Measurements from ENCODE around the gene TPMT. TPM values are rescaled to one million over a fixed set of nuclear protein-coding genes. Genes with fewer than 3 reads are reported as not detected.

The TPMT gene
- total RNA-seq, 4 donors from 2014 or later = 4.6 to 12.2 (median 6.4) TPM

DNA sequence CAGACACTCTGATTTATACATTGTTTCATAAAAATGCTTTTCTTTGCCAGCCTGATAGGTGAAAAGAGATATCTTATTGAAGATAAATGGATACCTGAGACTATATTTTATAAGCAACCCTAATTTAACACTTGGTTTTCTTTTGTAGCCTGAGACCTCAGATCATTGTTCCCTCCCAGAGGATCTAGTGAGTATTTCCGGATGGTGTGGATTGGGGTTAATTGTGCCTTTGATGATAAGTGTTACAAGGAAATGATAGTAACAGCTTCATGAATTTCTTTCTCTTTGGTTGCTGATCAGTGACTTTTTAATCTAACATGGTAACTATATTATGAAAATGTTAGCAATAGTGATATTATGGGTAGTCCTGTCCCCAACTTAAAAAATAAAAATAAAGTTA, 30.7 kb upstream of the TPMT start:
- no peak for TF ChIP-seq CTCF (IDR thresholded peaks at IDR 0.05; ENCODE audit: low read depth)

GRCh38 chr6:18183766-18184165, 28.9 kb upstream of the TPMT start:
- TF ChIP-seq CTCF (IDR thresholded peaks at IDR 0.05; ENCODE audit: low read depth) = no peak

GRCh38 chr6:18182568-18182967, 27.7 kb upstream of the TPMT start:
- no peak for TF ChIP-seq CTCF (IDR thresholded peaks at IDR 0.05; ENCODE audit: low read depth)

GRCh38 chr6:18179770-18180356, 25.0 kb upstream of the TPMT start:
- TF ChIP-seq CTCF (IDR thresholded peaks at IDR 0.05; ENCODE audit: low read depth) = no peak

DNA sequence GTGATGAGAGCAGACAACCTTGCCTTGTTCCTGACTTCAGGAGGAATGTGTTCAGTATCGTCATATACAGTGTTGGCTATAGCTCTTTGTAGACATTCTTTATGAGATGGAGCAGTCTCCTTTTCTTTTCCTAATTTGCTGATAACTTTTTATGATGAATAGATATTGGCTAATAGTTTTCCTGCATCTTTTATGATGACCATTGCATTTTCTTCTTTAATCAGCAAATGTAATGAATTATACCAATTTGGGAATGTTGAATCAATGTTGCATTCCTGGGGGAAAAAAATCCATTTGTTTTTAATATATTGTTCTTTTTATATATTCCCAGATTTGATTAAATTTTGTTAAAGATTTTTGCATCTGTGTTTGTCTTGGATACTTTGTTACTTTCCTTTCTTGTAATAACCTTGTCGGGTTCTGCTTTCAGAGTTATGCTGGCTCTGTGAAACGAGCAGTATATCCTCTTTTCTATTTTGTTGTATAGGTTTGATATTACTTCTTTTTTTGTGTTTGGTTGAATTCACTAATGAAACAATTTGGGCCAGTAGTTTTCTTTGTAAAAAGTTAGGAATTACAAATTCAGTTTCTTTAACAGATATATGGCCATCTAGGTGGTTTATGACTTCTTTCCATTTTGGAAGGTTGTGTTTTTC, 24.2 kb upstream of the TPMT start:
- TF ChIP-seq CTCF (IDR thresholded peaks at IDR 0.05; ENCODE audit: low read depth) = no peak

DNA sequence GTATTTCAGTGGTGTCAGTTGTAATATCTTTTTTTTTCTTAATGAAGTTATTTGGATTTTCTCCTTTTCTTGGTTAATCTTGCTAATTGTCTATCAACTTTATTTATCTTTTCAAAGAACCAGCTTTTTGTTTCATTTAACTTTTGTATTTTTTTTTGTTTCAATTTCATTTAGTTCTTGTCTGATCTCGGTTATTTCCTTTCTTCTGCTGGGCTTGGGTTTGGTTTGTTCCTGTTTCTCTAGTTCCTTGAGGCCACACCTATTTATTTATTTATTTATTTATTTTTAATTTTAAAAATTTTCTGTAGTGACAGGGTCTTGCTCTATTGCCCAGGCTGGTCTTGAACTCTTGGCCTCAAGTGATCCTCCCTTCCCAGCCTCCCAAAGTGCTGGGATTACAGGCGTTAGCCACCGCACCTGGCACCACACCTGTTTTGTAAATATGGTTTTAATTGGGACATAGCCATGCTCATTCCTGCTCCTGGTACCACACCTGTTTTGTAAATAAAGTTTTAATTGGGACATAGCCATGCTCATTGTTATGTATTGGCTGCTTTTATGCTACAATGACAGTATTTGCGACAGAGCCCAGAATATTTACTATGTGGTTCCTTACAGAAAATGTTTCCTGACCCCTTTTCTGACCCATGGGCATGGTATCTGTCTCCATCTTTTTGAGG, 22.5 kb upstream of the TPMT start:
- TF ChIP-seq CTCF (IDR thresholded peaks at IDR 0.05; ENCODE audit: low read depth) = no peak

DNA sequence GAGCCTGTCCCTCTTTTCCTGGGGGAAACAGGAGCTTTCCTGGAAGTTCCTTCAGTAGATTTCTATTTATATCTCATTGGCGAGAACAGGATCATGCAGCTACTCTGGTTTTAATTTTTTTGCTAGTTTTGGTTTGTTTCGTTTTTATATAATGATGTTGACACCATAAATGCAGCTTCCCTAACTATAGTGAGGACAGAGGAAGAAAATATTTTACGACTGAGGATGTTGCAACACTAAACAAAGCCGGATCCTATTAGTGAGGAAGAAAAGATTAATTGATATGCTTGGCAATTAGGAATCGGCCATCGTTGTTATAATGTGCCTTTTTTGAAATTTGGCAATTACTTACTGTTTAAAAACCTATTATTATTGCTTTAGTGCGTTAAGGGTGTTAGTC, 17.0 kb upstream of the TPMT start:
- TF ChIP-seq CTCF (IDR thresholded peaks at IDR 0.05; ENCODE audit: low read depth) = no peak
